Kidney epithelial cell (primary cell): ENCODE results near the gene PAQR4. TPM values are rescaled to one million over a fixed set of nuclear protein-coding genes. Genes with fewer than 3 reads are reported as not detected.

Experiments
- DNase-seq: peaks from one replicate; pipeline ENCODE4 v3.0.0-alpha.2; 2010; ENCODE audit warnings: low read depth
- H3K27me3 ChIP-seq: 2 replicates; pipeline ENCODE4 v1.6.0; 2011; ENCODE audit warnings: low read length; ENCODE audit not compliant: control insufficient read depth, insufficient read depth
- H3K36me3 ChIP-seq: 2 replicates; pipeline ENCODE4 v1.5.1; 2011; ENCODE audit warnings: low read length; ENCODE audit not compliant: control insufficient read depth, insufficient read depth
- H3K4me3 ChIP-seq: 2 replicates; pipeline ENCODE4 v1.5.1; 2011; ENCODE audit warnings: low read depth, mild to moderate bottlenecking, control low read depth, low read length
- CTCF ChIP-seq: IDR thresholded peaks from 2 replicates; pipeline ENCODE4 v1.5.1; 2011; ENCODE audit warnings: mild to moderate bottlenecking, moderate library complexity, low read length, control low read depth, inconsistent platforms; ENCODE audit not compliant: insufficient read depth, poor library complexity, severe bottlenecking
- total RNA-seq: library from RNA; depleted of rRNA; stranded (reverse); fragments of >200 nt; gene quantifications from 2 replicates; pipeline ENCODE4 v1.2.3, GENCODE V29; 2015

The PAQR4 gene
- total RNA-seq, 1 donor from 2014 or later = 15.2 TPM

GRCh38 chr16:3021449-3022207 is 52.5 kb downstream of the PAQR4 start:
- Histone ChIP-seq H3K4me3 (peak overlapping the region; percentile 88), H3K36me3 (no peaks in the 10 kb centered on the region), H3K27me3 (no peaks in the 10 kb centered on the region)
- TF ChIP-seq CTCF = peak; percentile 55
- DNase-seq = peak; percentile 80

- peak overlapping the region; percentile 88 for H3K4me3 ChIP-seq
- DNase-seq = peak; percentile 81
- peaks cover 4% of the 10 kb centered on the region for H3K36me3 ChIP-seq
- H3K27me3 ChIP-seq = no peaks in the 10 kb centered on the region
- no peak for TF ChIP-seq CTCF
Measured at GRCh38 chr16:3022208-3022683, 53.1 kb downstream of the PAQR4 start.

- Histone ChIP-seq H3K27me3 (no peaks in the 10 kb centered on the region), H3K4me3 (peak overlapping the region; percentile 60), H3K36me3 (peaks cover 4% of the 10 kb centered on the region)
- DNase-seq = no peak
- TF ChIP-seq CTCF = no peak
Measured at GRCh38 chr16:3022684-3023414, 53.7 kb downstream of the PAQR4 start.

Other genes with a start within 250 kb of the PAQR4 start
- 2.9 and 3.1 TPM in 2 replicates for gene PRSS27, start 249.1 kb upstream of the PAQR4 start, total RNA-seq
- 82.6 and 136 TPM in 2 replicates for gene SRRM2, start 216.7 kb upstream of the PAQR4 start, total RNA-seq
- 557 and 714 TPM in 2 replicates for gene ELOB, start 192.1 kb upstream of the PAQR4 start, total RNA-seq
- not detected in 2 replicates for gene PRSS33, start 181.8 kb upstream of the PAQR4 start, total RNA-seq
- not detected in 2 replicates for gene PRSS41, start 170.9 kb upstream of the PAQR4 start, total RNA-seq
- gene PRSS21, start 152.1 kb upstream of the PAQR4 start, total RNA-seq = 0.29 and 3.0 TPM in 2 replicates
- gene ZG16B, start 139.0 kb upstream of the PAQR4 start, total RNA-seq = 1.1 and 2.8 TPM in 2 replicates
- 71.8 and 76.0 TPM in 2 replicates for gene PRSS22, start 111.2 kb upstream of the PAQR4 start, total RNA-seq
- 58.6 and 69.5 TPM in 2 replicates for gene FLYWCH2, start 86.1 kb upstream of the PAQR4 start, total RNA-seq
- gene FLYWCH1, start 57.4 kb upstream of the PAQR4 start, total RNA-seq = 48.4 and 66.1 TPM in 2 replicates
- 0.04 and 1.3 TPM in 2 replicates for gene KREMEN2, start 5.1 kb upstream of the PAQR4 start, total RNA-seq
- 5.1 and 6.1 TPM in 2 replicates for gene PKMYT1, start 11.1 kb downstream of the PAQR4 start, total RNA-seq
- gene CLDN9, start 43.6 kb downstream of the PAQR4 start, total RNA-seq = 1.0 and 3.1 TPM in 2 replicates
- gene CLDN6, start 48.8 kb downstream of the PAQR4 start, total RNA-seq = 319 and 359 TPM in 2 replicates
- gene TNFRSF12A, start 51.0 kb downstream of the PAQR4 start, total RNA-seq = 572 and 754 TPM in 2 replicates
- 10.2 and 18.4 TPM in 2 replicates for gene HCFC1R1, start 54.6 kb downstream of the PAQR4 start, total RNA-seq
- 12.2 and 17.0 TPM in 2 replicates for gene THOC6, start 54.7 kb downstream of the PAQR4 start, total RNA-seq
- 6.9 and 9.2 TPM in 2 replicates for gene BICDL2, start 67.6 kb downstream of the PAQR4 start, total RNA-seq
- 0.17 TPM in 1 of 2 replicates, not detected in the other for gene MMP25, start 77.2 kb downstream of the PAQR4 start, total RNA-seq
- 621 and 682 TPM in 2 replicates for gene IL32, start 96.3 kb downstream of the PAQR4 start, total RNA-seq
- not detected in 2 replicates for gene ZSCAN10, start 129.9 kb downstream of the PAQR4 start, total RNA-seq
- 25.1 and 27.9 TPM in 2 replicates for gene ZNF205, start 143.2 kb downstream of the PAQR4 start, total RNA-seq
- 13.7 and 16.6 TPM in 2 replicates for gene ZNF213, start 165.7 kb downstream of the PAQR4 start, total RNA-seq
- not detected in 2 replicates for gene OR1F1, start 218.9 kb downstream of the PAQR4 start, total RNA-seq